ENCODE data around the gene ZFYVE21.

ZFYVE21 gene

DNA sequence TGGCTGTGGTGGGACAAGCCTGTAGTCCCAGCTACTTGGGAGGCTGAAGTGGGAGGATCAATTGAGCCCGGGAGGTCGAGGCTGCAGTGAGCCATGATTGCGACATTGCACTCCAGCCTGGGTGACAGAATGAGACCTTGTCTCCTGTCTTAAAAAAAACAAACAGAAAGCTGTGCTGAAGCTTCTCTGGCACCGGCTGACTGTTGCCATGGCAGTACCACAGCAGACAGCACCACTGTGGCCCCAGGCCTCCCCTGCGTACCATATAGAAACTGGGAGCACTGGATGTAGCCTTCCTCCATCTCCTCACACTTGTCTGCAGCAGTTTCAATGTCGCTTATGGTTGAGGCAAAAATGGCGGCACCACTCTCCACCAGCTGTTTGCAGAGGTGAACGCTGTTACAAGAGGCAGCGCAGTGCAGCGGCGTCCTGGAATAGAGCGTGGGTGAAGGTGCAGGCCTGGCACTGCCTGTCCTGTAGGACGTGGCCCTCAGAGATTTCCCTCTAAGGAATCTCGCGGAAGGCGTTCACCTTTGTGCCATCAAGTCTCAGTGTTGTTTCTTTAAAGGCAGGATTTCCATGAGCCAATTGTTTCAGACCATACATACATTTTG, 21.9 kb downstream of the ZFYVE21 start:
- Histone ChIP-seq H3K4me1 (ENCODE audit: control insufficient read depth in 1 of 2, insufficient read depth in 1 of 2, low read depth in 1 of 2, low read length in 1 of 2) (peaks cover 4 to 9% of the 10 kb centered on the region in 2 experiments), H3K9me3 (no peaks in the 10 kb centered on the region), H3K27ac (no peak overlapping the region), H3K27me3 (no peaks in the 10 kb centered on the region), H3K36me3 (peaks cover 22% of the 10 kb centered on the region), H3K4me3 (ENCODE audit: low read depth in 1 of 2, low read length in 1 of 2) (no peak overlapping the region)
- no peak for TF ChIP-seq CTCF (IDR thresholded peaks at IDR 0.05)

DNA sequence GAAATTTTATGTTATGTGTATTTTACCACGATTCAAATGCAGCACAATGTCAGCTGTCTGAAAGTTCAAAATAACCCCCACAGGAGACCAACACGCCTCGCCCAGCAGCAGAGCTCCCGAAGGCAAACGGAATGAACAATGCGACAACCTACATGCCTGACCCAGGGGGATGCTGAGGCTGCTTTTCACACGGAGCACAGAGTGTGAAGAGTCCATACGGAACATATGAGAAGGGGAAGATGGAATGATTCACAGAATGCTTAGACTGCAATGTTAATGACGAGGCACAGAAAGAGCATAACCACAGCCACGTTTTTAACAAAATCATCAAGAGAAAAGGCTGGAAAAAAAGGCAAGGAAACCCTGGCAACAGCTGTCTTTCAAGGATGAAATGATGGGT, 22.6 kb downstream of the ZFYVE21 start:
- no peaks in the 10 kb centered on the region for H3K9me3 ChIP-seq
- no peaks in the 10 kb centered on the region for H3K27me3 ChIP-seq
- peaks cover 4 to 9% of the 10 kb centered on the region in 2 experiments for H3K4me1 ChIP-seq (ENCODE audit: control insufficient read depth in 1 of 2, insufficient read depth in 1 of 2, low read depth in 1 of 2, low read length in 1 of 2)
- no peak for TF ChIP-seq CTCF (IDR thresholded peaks at IDR 0.05)
- no peak overlapping the region for H3K27ac ChIP-seq
- no peak overlapping the region for H3K4me3 ChIP-seq (ENCODE audit: low read depth in 1 of 2, low read length in 1 of 2)
- H3K36me3 ChIP-seq = peaks cover 15% of the 10 kb centered on the region

GRCh38 chr14:103738701-103739451, 23.3 kb downstream of the ZFYVE21 start:
- H3K36me3 ChIP-seq = peaks cover 8% of the 10 kb centered on the region
- TF ChIP-seq CTCF (IDR thresholded peaks at IDR 0.05) = no peak
- H3K4me1 ChIP-seq (ENCODE audit: control insufficient read depth in 1 of 2, insufficient read depth in 1 of 2, low read depth in 1 of 2, low read length in 1 of 2) = peaks cover 4 to 9% of the 10 kb centered on the region in 2 experiments

DNA sequence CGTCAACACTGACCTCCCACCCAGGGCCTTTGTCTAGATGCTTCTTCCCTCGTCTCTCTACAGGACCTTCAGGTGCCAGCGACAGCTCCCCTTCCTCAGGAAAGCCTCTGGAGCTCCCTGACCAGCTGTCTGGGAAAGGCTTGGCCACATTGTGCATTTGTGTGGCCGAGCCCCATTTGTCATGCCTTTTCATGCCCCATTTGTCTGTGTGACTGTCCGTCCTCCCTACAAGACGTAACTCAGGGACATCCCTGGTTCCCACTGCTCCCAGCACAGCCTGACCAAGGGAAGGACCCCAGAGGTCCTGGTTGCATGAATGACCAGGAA, 23.8 kb downstream of the ZFYVE21 start:
- Histone ChIP-seq H3K36me3 (peaks cover 3% of the 10 kb centered on the region), H3K9me3 (no peaks in the 10 kb centered on the region), H3K4me1 (ENCODE audit: control insufficient read depth in 1 of 2, insufficient read depth in 1 of 2, low read depth in 1 of 2, low read length in 1 of 2) (peaks cover 4 to 9% of the 10 kb centered on the region in 2 experiments), H3K27me3 (no peaks in the 10 kb centered on the region), H3K4me3 (ENCODE audit: low read depth in 1 of 2, low read length in 1 of 2) (no peak overlapping the region), H3K27ac (no peak overlapping the region)
- no peak for TF ChIP-seq CTCF (IDR thresholded peaks at IDR 0.05)

More at GRCh38 chr14:103738701-103739451, 23.3 kb downstream of the ZFYVE21 start:
- H3K27ac ChIP-seq = no peak overlapping the region
- H3K27me3 ChIP-seq = no peaks in the 10 kb centered on the region
- no peak overlapping the region for H3K4me3 ChIP-seq (ENCODE audit: low read depth in 1 of 2, low read length in 1 of 2)
- H3K9me3 ChIP-seq = no peaks in the 10 kb centered on the region

- no peaks in the 10 kb centered on the region for H3K27me3 ChIP-seq
- H3K4me1 ChIP-seq (ENCODE audit: control insufficient read depth in 1 of 2, insufficient read depth in 1 of 2, low read depth in 1 of 2, low read length in 1 of 2) = peaks cover 4 to 9% of the 10 kb centered on the region in 2 experiments
- H3K4me3 ChIP-seq (ENCODE audit: low read depth in 1 of 2, low read length in 1 of 2) = no peak overlapping the region
- no peak for TF ChIP-seq CTCF (IDR thresholded peaks at IDR 0.05)
- no peaks in the 10 kb centered on the region for H3K36me3 ChIP-seq
- no peak overlapping the region for H3K27ac ChIP-seq
- H3K9me3 ChIP-seq = no peaks in the 10 kb centered on the region
Observed at GRCh38 chr14:103739793-103740501, 24.3 kb downstream of the ZFYVE21 start.
